Muscle layer of colon (tissue), 2 donors: ENCODE results near the gene GFOD1.

ENCODE experiments used
- H3K27ac ChIP-seq: one replicate; pipeline ENCODE4 v1.7.0; 2013; ENCODE audit warnings: low read depth, mild to moderate bottlenecking, low read length, moderate library complexity
- H3K27me3 ChIP-seq, 2 donors: one replicate each; pipeline ENCODE4 v1.7.0; 2013; ENCODE audit warnings: low read length in 2 of 2, mild to moderate bottlenecking in 2 of 2; ENCODE audit not compliant: insufficient read depth in 2 of 2, control insufficient read depth in 1 of 2
- H3K36me3 ChIP-seq: one replicate; pipeline ENCODE4 v1.7.0; 2013; ENCODE audit warnings: mild to moderate bottlenecking, low read length; ENCODE audit not compliant: insufficient read depth
- H3K4me1 ChIP-seq: one replicate; pipeline ENCODE4 v1.7.0; 2013; ENCODE audit warnings: mild to moderate bottlenecking, low read length; ENCODE audit not compliant: insufficient read depth
- H3K4me3 ChIP-seq, 2 donors: one replicate each; pipeline ENCODE4 v1.7.0; 2013; ENCODE audit warnings: low read length in 2 of 2, low read depth in 1 of 2, mild to moderate bottlenecking in 1 of 2, moderate library complexity in 1 of 2
- H3K9ac ChIP-seq: one replicate; pipeline ENCODE4 v1.7.0; 2013; ENCODE audit warnings: low read length
- H3K9me3 ChIP-seq: one replicate; pipeline ENCODE4 v1.7.0; 2013; ENCODE audit warnings: mild to moderate bottlenecking, low read length
- donor health status: abdominal sarcoma.
- donor health status: Adenocarcinoma of cecum.

The GFOD1 gene

GRCh38 chr6:13492357-13492756 is 5.0 kb upstream of the GFOD1 start:
- no peaks in the 10 kb centered on the region for H3K27me3 ChIP-seq
- no peaks in the 10 kb centered on the region for H3K9me3 ChIP-seq
- no peaks in the 10 kb centered on the region for H3K4me1 ChIP-seq
- H3K9ac ChIP-seq: no peak overlapping the region
- H3K27ac ChIP-seq: no peak overlapping the region
- no peaks in the 10 kb centered on the region for H3K36me3 ChIP-seq
- H3K4me3 ChIP-seq: no peak overlapping the region

- Histone ChIP-seq H3K4me3 (no peak overlapping the region), H3K27ac (no peak overlapping the region), H3K36me3 (no peaks in the 10 kb centered on the region), H3K4me1 (no peaks in the 10 kb centered on the region), H3K9ac (no peak overlapping the region), H3K9me3 (no peaks in the 10 kb centered on the region), H3K27me3 (no peaks in the 10 kb centered on the region)
These were observed 4.1 kb upstream of the GFOD1 start for GRCh38 chr6:13491538-13491937.

- Histone ChIP-seq H3K4me3 (no peak overlapping the region), H3K27me3 (no peaks in the 10 kb centered on the region), H3K9me3 (no peaks in the 10 kb centered on the region), H3K36me3 (no peaks in the 10 kb centered on the region), H3K9ac (no peak overlapping the region), H3K27ac (no peak overlapping the region), H3K4me1 (peaks cover 5% of the 10 kb centered on the region)
These were observed 3.0 kb upstream of the GFOD1 start for GRCh38 chr6:13490402-13490801.

GRCh38 chr6:13488896-13489237 is 1.5 kb upstream of the GFOD1 start:
- H3K27me3 ChIP-seq: no peaks in the 10 kb centered on the region
- H3K4me3 ChIP-seq: peak overlapping the region in 1 of 2 donors; percentile 80
- peaks cover 17% of the 10 kb centered on the region for H3K4me1 ChIP-seq
- H3K9ac ChIP-seq: no peak overlapping the region
- no peaks in the 10 kb centered on the region for H3K9me3 ChIP-seq
- H3K27ac ChIP-seq: no peak overlapping the region
- no peaks in the 10 kb centered on the region for H3K36me3 ChIP-seq

GRCh38 chr6:13488015-13488895 is 855 bp upstream of the GFOD1 start:
- Histone ChIP-seq H3K27ac (peak overlapping the region; percentile 91), H3K4me3 (peak overlapping the region; percentile 68 to 80), H3K9ac (peak overlapping the region; percentile 44), H3K4me1 (peaks cover 22% of the 10 kb centered on the region), H3K36me3 (no peaks in the 10 kb centered on the region), H3K9me3 (no peaks in the 10 kb centered on the region), H3K27me3 (no peaks in the 10 kb centered on the region)

GRCh38 chr6:13486679-13487121 is 700 bp downstream of the GFOD1 start:
- Histone ChIP-seq H3K4me1 (peaks cover 24% of the 10 kb centered on the region), H3K27me3 (no peaks in the 10 kb centered on the region), H3K9ac (peak overlapping the region; percentile 49), H3K4me3 (peak overlapping the region; percentile 71 to 84), H3K9me3 (no peaks in the 10 kb centered on the region), H3K36me3 (no peaks in the 10 kb centered on the region), H3K27ac (peak overlapping the region; percentile 87)

- Histone ChIP-seq H3K27ac (peak overlapping the region; percentile 87), H3K4me1 (peaks cover 24% of the 10 kb centered on the region), H3K9ac (peak overlapping the region; percentile 61), H3K9me3 (no peaks in the 10 kb centered on the region), H3K4me3 (peak overlapping the region; percentile 71 to 84), H3K27me3 (no peaks in the 10 kb centered on the region), H3K36me3 (no peaks in the 10 kb centered on the region)
These were observed 1.4 kb downstream of the GFOD1 start for GRCh38 chr6:13485923-13486562.

GRCh38 chr6:13485303-13485702 is 2.1 kb downstream of the GFOD1 start:
- peak overlapping the region; percentile 61 for H3K9ac ChIP-seq
- no peak overlapping the region for H3K27ac ChIP-seq
- H3K27me3 ChIP-seq: no peaks in the 10 kb centered on the region
- H3K4me3 ChIP-seq: peak overlapping the region; percentile 71 to 84
- no peaks in the 10 kb centered on the region for H3K9me3 ChIP-seq
- no peaks in the 10 kb centered on the region for H3K36me3 ChIP-seq
- H3K4me1 ChIP-seq: peaks cover 24% of the 10 kb centered on the region

- H3K27ac ChIP-seq: no peak overlapping the region
These were observed 2.6 kb downstream of the GFOD1 start for GRCh38 chr6:13484827-13485226.

GRCh38 chr6:13484138-13484708 is 3.2 kb downstream of the GFOD1 start:
- H3K4me1 ChIP-seq: peaks cover 24% of the 10 kb centered on the region

More at GRCh38 chr6:13484827-13485226, 2.6 kb downstream of the GFOD1 start:
- Histone ChIP-seq H3K27me3 (no peaks in the 10 kb centered on the region), H3K4me3 (peak overlapping the region in 1 of 2 donors; percentile 84), H3K9ac (peak overlapping the region; percentile 61), H3K9me3 (no peaks in the 10 kb centered on the region), H3K4me1 (peaks cover 24% of the 10 kb centered on the region), H3K36me3 (no peaks in the 10 kb centered on the region)

GRCh38 chr6:13480631-13481501 is 6.5 kb downstream of the GFOD1 start:
- H3K27me3 ChIP-seq: no peaks in the 10 kb centered on the region
- no peak overlapping the region for H3K27ac ChIP-seq
- no peak overlapping the region for H3K4me3 ChIP-seq
- H3K9me3 ChIP-seq: no peaks in the 10 kb centered on the region
- no peaks in the 10 kb centered on the region for H3K36me3 ChIP-seq
- H3K4me1 ChIP-seq: peaks cover 24% of the 10 kb centered on the region
- H3K9ac ChIP-seq: no peak overlapping the region

More at GRCh38 chr6:13484138-13484708, 3.2 kb downstream of the GFOD1 start:
- no peaks in the 10 kb centered on the region for H3K9me3 ChIP-seq
- H3K4me3 ChIP-seq: no peak overlapping the region
- no peak overlapping the region for H3K9ac ChIP-seq
- no peak overlapping the region for H3K27ac ChIP-seq
- H3K27me3 ChIP-seq: no peaks in the 10 kb centered on the region
- H3K36me3 ChIP-seq: no peaks in the 10 kb centered on the region
